HepG2 (cell line): ENCODE data around the gene SH3BP5. TPM values are rescaled to one million over a fixed set of nuclear protein-coding genes. Genes with fewer than 3 reads are reported as not detected.

Experiments used
- ATAC-seq: fragments of 200-7000 bp; cut with Tn5 transposase; 3 replicates; pipeline ENCODE4 v1.9.1; 2020; ENCODE audit warnings: mild to moderate bottlenecking, moderate library complexity
- BruUV-seq: library from RNA; stranded (reverse); fragments of 400-500 nt; replicated peaks from 2 replicates; lab custom pipeline; 2021; lab: Mats Ljungman, UMichigan
- CTCF ChIA-PET: fragments of 300-600 bp; formaldehyde crosslinking; extraction: SDS; loops from one replicate; lab custom pipeline; 2021; ENCODE audit warnings: low total read pairs, inconsistent platforms, low intra/inter-chr PET ratio; lab: Yijun Ruan, JAX
- POLR2A ChIA-PET: fragments of 350-600 bp; sonication (Branson Sonifier 250); formaldehyde crosslinking; loops from one replicate; lab custom pipeline; 2020; ENCODE audit warnings: antibody characterized with exemption, inconsistent platforms; lab: Yijun Ruan, JAX
- DNase-seq: peaks from one replicate; pipeline ENCODE4 v3.0.0-alpha.2; 2015; ENCODE audit warnings: low spot score
- FAIRE-seq: peaks from 3 replicates; lab custom pipeline; 2011; peaks lifted over from hg19 to GRCh38; lab: Jason Lieb, UNC
- H2AFZ ChIP-seq: one replicate; pipeline ENCODE4 v1.6.1; 2011; ENCODE audit warnings: low read length, inconsistent platforms
- H3K27ac ChIP-seq: fragments of 300-600 bp; 3 replicates; pipeline ENCODE4 v1.8.0; 2011; ENCODE audit warnings: mixed run types, mild to moderate bottlenecking, mixed read lengths, low read length, inconsistent platforms; ENCODE audit not compliant: insufficient read depth; ENCODE audit errors: extremely low read length
- H3K27me3 ChIP-seq, 2 experiments: fragments of 200-600 bp in 1 of 2; 2 replicates in 1 of 2; 3 replicates in 1 of 2; pipeline versions ENCODE4 v1.6.0 to v1.8.0; 2011; ENCODE audit warnings: low read length in 2 of 2, mild to moderate bottlenecking in 2 of 2, moderate library complexity in 2 of 2, inconsistent platforms in 1 of 2; ENCODE audit not compliant: insufficient read depth in 2 of 2, control insufficient read depth in 1 of 2
- H3K36me3 ChIP-seq, 2 experiments: fragments of 200-600 bp in 1 of 2; replicated peaks in 1 of 2; 2 replicates in 1 of 2; 3 replicates in 1 of 2; pipeline versions ENCODE4 v1.5.1 to v1.8.0; 2011; ENCODE audit warnings: low read length in 2 of 2, inconsistent platforms in 1 of 2; ENCODE audit not compliant: insufficient read depth in 2 of 2, control insufficient read depth in 1 of 2
- H3K4me1 ChIP-seq: 2 replicates; pipeline ENCODE4 v1.5.1; 2012; ENCODE audit warnings: low read length, inconsistent platforms; ENCODE audit not compliant: insufficient read depth
- H3K4me2 ChIP-seq: 2 replicates; pipeline ENCODE4 v1.6.0; 2011; ENCODE audit warnings: low read depth, low read length, inconsistent platforms
- H3K4me3 ChIP-seq, 3 experiments: fragments of 200-600 bp in 1 of 3; sonication (generic), shearing (Covaris generic) in 1 of 3; replicated peaks in 1 of 3; 2 replicates each; pipeline ENCODE4 v1.5.1; 2011 to 2016; ENCODE audit warnings: low read length in 3 of 3, inconsistent platforms in 2 of 3, low read depth in 2 of 3, mild to moderate bottlenecking in 2 of 3, control low read depth in 1 of 3, mixed read lengths in 1 of 3; ENCODE audit not compliant: insufficient read depth in 1 of 3
- H3K79me2 ChIP-seq: one replicate; pipeline ENCODE4 v1.6.1; 2011; ENCODE audit warnings: low read length, inconsistent platforms; ENCODE audit not compliant: insufficient read depth
- H3K9ac ChIP-seq: 2 replicates; pipeline ENCODE4 v1.6.0; 2011; ENCODE audit warnings: mild to moderate bottlenecking, low read depth, low read length, inconsistent platforms; ENCODE audit not compliant: insufficient read depth
- H3K9me3 ChIP-seq: 2 replicates; pipeline ENCODE4 v1.5.1; 2012; ENCODE audit warnings: mild to moderate bottlenecking, low read length
- H4K20me1 ChIP-seq: 2 replicates; pipeline ENCODE4 v1.6.0; 2011; ENCODE audit warnings: inconsistent platforms, mild to moderate bottlenecking, low read length, moderate library complexity; ENCODE audit not compliant: insufficient read depth
- GATA4 ChIP-seq: sonication (generic); IDR thresholded peaks from 2 replicates; pipeline ENCODE4 v1.6.1; 2016; ENCODE audit warnings: antibody characterized with exemption, low read depth, borderline replicate concordance
- HMG20B ChIP-seq: conservative IDR thresholded peaks from 2 replicates; pipeline ENCODE4 v1.6.1; 2016; ENCODE audit warnings: missing genetic modification reagents, missing compliant biosample characterization
- IRF2 ChIP-seq: IDR thresholded peaks from 2 replicates; pipeline ENCODE4 v1.6.1; 2018; ENCODE audit warnings: missing genetic modification reagents, missing compliant biosample characterization
- MTA3 ChIP-seq: sonication (generic); formaldehyde crosslinking; IDR thresholded peaks from 2 replicates; pipeline ENCODE4 v1.4.0; 2020; ENCODE audit warnings: missing genetic modification reagents
- PPARG ChIP-seq: conservative IDR thresholded peaks from 2 replicates; pipeline ENCODE4 v1.6.1; 2016; ENCODE audit warnings: missing biosample characterization, missing genetic modification reagents
- SAP130 ChIP-seq: IDR thresholded peaks from 2 replicates; pipeline ENCODE4 v1.6.1; 2016; ENCODE audit warnings: low read depth
- SMARCC2 ChIP-seq: fragments of 450-650 bp; IDR thresholded peaks from 2 replicates; pipeline ENCODE4 v1.6.1; 2017; ENCODE audit warnings: antibody characterized with exemption, mild to moderate bottlenecking
- TAF1 ChIP-seq: sonication (generic); formaldehyde crosslinking; IDR thresholded peaks from 2 replicates; pipeline ENCODE4 v1.4.0; 2020; ENCODE audit warnings: missing genetic modification reagents
- ZNF609 ChIP-seq: sonication (generic); formaldehyde crosslinking; IDR thresholded peaks from 2 replicates; pipeline ENCODE4 v1.4.0; 2020; ENCODE audit warnings: mild to moderate bottlenecking, missing genetic modification reagents, borderline replicate concordance
- ZNF646 ChIP-seq: sonication (generic); formaldehyde crosslinking; IDR thresholded peaks from 2 replicates; pipeline ENCODE4 v1.9.0; 2021; ENCODE audit warnings: mild to moderate bottlenecking, missing genetic modification reagents
- WGBS: methylation state at CpG from one replicate; pipeline ENCODE4 v1.1.6; 2017; ENCODE audit warnings: low lambda C conversion rate; 5-methylcytosine and 5-hydroxymethylcytosine counted together
- in situ Hi-C: cut with HindIII; loops from 2 replicates; pipeline ENCODE4 v1.10.0; 2017; ENCODE audit warnings: low pct_unique_long_range_greater_than_20kb; ENCODE audit not compliant: extremely low pct_ligation_motif_present
- intact Hi-C: fragments of 100-400 bp; cut with micrococcal nuclease; formaldehyde crosslinking; loops from one replicate; pipeline ENCODE4 v1.10.0; 2022; ENCODE audit not compliant: unreplicated experiment
- polyA plus RNA-seq, 8 experiments: library from polyadenylated mRNA; depleted of rRNA in 3 of 8; stranded (reverse) in 7 of 8; unstranded in 1 of 8; fragments of >200 nt; fragmentation: Illumina TruSeq in 4 of 8; extraction: Trizol in 4 of 8; gene quantifications; 2 replicates each; pipeline versions ENCODE4 v1.2.1 to v1.2.3, GENCODE V29; 2011 to 2016; ENCODE audit warnings: low read depth in 4 of 8, missing spikeins in 1 of 8, mixed read lengths in 1 of 8; ENCODE audit not compliant: insufficient read depth in 1 of 8
- total RNA-seq, 5 experiments: library from RNA; depleted of rRNA; stranded (reverse); fragments of >200 nt; fragmentation: Illumina TruSeq; extraction: Trizol; gene quantifications; 2 replicates each; pipeline ENCODE4 v1.2.3, GENCODE V29; 2016; ENCODE audit warnings: low read depth in 1 of 5
- TF ChIP-seq, protein P1 (sequence below): sonication (generic); formaldehyde crosslinking; IDR thresholded peaks from 2 replicates; pipeline ENCODE4 v1.8.0; 2022; ENCODE audit warnings: mild to moderate bottlenecking, missing genetic modification reagents, moderate library complexity

SH3BP5 gene
- total and polyA plus RNA-seq, 2 of the 13 experiments (the other 11 are each of a cell fraction or from before 2014, with no cell fraction given) = 0.09 to 0.16 TPM

- TF ChIP-seq GATA4 (no peak), MTA3 (no peak)
- TF ChIP-seq, all 625 proteins: peak for 0
Observed at GRCh38 chr3:15276028-15276724, 56.2 kb downstream of the SH3BP5 start (continued).

DNA sequence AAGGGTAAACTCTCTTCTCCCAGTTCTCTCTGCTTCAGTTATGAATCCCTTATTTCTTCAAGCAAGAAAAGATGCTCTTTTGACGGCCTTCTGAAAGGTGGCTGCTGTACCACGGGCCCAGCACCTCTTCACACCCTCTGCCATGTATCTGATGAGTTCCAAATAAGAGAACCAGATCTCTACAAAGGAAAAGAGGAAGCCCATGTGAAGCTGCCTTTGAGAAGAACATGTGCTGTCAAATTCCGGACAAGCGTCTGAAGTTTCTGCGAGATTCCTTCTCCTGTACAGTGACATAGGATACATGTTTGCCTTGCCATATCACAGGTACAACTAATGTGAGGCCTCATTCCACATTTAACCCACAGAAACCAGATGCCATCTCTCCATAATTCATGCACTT, 59.2 kb downstream of the SH3BP5 start:
- Histone ChIP-seq H3K27ac (no peak overlapping the region), H3K9me3 (no peaks in the 10 kb centered on the region), H2AFZ (no peak overlapping the region), H4K20me1 (no peaks in the 10 kb centered on the region), H3K4me2 (no peak overlapping the region), H3K36me3 (no peaks in the 10 kb centered on the region), H3K4me3 (no peak overlapping the region), H3K27me3 (peaks cover 1 to 2% of the 10 kb centered on the region in 2 experiments; a peak in 2 of 5 replicates), H3K4me1 (no peaks in the 10 kb centered on the region), H3K9ac (no peak overlapping the region), H3K79me2 (no peaks in the 10 kb centered on the region)
- intact Hi-C loops (no loop called here), in situ Hi-C loops (loop anchor here (5.0 kb wide), 1 partner anchor 104 kb away; no protein-coding TSS in a partner anchor)
- no TSS peak for BruUV-seq
- ATAC-seq (no peak), DNase-seq (no peak), FAIRE-seq (no peak)
- ChIA-PET CTCF (no interaction called here), POLR2A (no interaction called here)
- WGBS = 67% methylated on average over 5 of the region's 5 CpGs
- TF ChIP-seq PPARG (CRISPR knock-in tag) = no peak
- TF ChIP-seq IRF2 (CRISPR knock-in tag) = no peak
- no peak for TF ChIP-seq SMARCC2
- TF ChIP-seq ZNF609 = no peak
- no peak for TF ChIP-seq TAF1 (CRISPR knock-in tag)
- TF ChIP-seq SAP130 = no peak
- TF ChIP-seq, protein P1, sequence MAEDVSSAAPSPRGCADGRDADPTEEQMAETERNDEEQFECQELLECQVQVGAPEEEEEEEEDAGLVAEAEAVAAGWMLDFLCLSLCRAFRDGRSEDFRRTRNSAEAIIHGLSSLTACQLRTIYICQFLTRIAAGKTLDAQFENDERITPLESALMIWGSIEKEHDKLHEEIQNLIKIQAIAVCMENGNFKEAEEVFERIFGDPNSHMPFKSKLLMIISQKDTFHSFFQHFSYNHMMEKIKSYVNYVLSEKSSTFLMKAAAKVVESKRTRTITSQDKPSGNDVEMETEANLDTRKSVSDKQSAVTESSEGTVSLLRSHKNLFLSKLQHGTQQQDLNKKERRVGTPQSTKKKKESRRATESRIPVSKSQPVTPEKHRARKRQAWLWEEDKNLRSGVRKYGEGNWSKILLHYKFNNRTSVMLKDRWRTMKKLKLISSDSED (CRISPR knock-in tag) = no peak
- TF ChIP-seq ZNF646 (CRISPR knock-in tag) = no peak
- TF ChIP-seq HMG20B (CRISPR knock-in tag) = no peak
